Peyer's patch (tissue), 4 donors: Measurements from ENCODE around the gene DLX6.

ENCODE experiments used
- CTCF ChIP-seq, 6 experiments: fragments of 450-650 bp in 4 of 6; fragments of 200-600 bp in 2 of 6; sonication (generic) in 1 of 6; IDR thresholded peaks; one replicate each; pipeline ENCODE4 v1.5.1; 2017 to 2019; ENCODE audit warnings: antibody characterized with exemption in 6 of 6, mild to moderate bottlenecking in 3 of 6, moderate library complexity in 1 of 6
- POLR2A ChIP-seq, 2 donors: fragments of 450-650 bp; IDR thresholded peaks; one replicate each; pipeline ENCODE4 v1.5.1; 2017; ENCODE audit warnings: antibody characterized with exemption in 2 of 2, mild to moderate bottlenecking in 2 of 2, moderate library complexity in 2 of 2

GRCh38 chr7:96976106-96976505 is 29.2 kb upstream of the DLX6 start:
- TF ChIP-seq POLR2A (IDR thresholded peaks at IDR 0.05) (no peak), CTCF (IDR thresholded peaks at IDR 0.05) (no peak)
